ENCODE data around the gene HYAL3.
"Not testable (repeated sequence)": the region's sequence is repeated elsewhere in the genome, so short reads cannot be mapped to it uniquely, and the experiment has no call there.

Gene HYAL3

GRCh38 chr3:50288387-50289007 is 10.7 kb downstream of the HYAL3 start:
- no peak for DNase-seq

DNA sequence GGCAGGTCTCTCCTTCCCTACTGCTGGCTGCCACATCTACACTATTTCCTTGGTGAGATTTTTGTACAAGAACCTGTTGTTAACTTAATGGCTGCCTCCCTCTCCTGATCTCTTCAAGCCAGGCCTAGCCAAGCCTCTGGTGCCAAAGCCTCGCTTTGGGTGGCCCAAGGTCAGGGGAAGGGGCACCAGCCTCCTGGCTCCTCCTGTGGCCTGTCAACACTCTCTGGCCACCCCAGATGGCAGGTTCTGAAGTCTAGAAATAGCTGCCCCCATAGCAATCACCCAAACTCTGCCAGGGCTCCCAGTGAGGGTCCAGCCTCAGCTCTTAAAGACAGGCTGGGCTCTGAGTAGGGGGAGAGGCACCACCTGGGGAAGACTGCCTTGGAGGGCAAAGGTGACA is 11.9 kb downstream of the HYAL3 start:
- DNase-seq: no peak

DNA sequence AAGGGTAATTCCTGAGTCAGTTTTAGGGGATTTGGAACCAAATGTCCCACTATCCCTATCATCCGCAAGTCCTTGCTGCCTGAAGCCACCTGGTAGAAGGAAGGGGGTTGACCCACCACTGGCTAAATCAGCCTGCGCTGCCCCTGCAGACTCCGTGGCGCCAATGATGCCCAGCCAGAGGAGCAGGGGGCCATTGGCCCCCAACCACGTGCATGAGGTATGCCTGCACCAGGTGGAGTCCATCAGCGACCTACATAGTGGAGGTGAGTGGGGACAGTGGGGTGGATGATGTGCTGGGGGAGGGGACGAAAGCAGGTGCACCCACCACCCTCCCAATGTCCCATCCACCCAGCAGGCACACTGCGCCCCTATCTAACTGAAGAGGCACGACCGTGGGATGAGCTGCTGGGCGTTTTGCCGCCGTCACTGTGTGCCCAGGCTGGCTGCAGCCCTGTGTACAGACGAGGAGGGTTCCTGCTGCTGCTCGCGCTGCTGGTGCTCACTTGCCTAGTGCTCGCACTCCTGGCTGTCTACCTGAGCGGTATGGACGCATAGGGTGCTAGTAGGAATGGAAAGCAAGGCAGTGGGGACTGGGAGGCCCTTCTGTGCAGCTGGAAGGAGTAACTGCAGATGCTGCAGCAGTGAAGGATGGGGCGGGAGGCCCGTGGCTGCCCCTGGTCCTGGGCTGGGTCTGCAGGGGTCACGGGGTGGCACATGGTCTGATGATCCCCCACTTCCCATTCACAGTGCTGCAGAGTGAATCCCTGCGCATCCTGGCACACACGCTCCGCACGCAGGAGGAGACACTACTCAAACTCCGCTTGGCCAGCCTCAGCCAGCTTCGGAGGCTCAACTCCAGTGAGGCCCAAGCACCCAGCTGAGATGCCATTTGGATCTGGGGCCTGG is 12.6 kb downstream of the HYAL3 start:
- no peak for DNase-seq

- DNase-seq: not testable (repeated sequence)
These were observed 15.1 kb downstream of the HYAL3 start for GRCh38 chr3:50284121-50284520.

DNA sequence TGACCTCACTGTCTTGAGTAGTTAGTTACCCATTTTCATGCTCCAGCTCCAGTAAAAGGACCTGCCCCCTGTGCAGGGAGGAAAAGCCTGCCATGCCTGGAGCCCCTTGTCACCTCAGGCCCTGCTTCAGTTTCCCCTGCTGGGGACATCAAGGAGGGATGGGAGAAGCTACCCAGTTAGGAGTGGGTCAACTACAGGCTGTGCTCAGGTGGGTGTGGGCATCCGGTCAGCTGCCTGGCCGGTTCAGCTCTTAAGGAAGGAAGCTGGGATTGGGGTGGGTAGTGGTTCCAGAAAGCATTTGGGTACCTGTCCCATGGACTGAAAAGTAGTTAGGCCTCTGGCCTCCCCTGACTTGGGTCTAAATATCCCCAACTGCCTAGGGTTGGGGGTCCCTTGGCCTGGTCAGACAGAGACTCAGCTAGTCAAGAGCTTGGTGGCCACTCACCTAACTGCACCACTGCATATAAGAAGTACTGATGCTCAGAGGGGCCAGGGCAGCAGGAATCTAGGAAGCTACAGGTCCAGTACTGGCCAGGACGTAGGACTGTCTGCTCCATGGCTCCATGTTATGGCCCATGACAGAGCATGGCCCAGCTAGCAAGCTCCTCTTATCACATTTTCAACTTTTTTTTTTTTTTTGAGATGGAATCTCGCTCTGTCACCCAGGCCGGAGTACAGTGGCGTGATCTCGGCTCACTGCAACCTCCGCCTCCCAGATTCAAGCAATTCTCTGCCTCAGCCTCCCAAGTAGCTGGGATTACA is 19.8 kb downstream of the HYAL3 start:
- no peak for DNase-seq

- no peak for DNase-seq
These were observed 20.4 kb downstream of the HYAL3 start, which contains the start of gene LSMEM2 for GRCh38 chr3:50278880-50279224. TSS of gene LSMEM2 (plus strand) at chr3:50279087. CDS start at chr3:50279114, 27 bp downstream.

DNA sequence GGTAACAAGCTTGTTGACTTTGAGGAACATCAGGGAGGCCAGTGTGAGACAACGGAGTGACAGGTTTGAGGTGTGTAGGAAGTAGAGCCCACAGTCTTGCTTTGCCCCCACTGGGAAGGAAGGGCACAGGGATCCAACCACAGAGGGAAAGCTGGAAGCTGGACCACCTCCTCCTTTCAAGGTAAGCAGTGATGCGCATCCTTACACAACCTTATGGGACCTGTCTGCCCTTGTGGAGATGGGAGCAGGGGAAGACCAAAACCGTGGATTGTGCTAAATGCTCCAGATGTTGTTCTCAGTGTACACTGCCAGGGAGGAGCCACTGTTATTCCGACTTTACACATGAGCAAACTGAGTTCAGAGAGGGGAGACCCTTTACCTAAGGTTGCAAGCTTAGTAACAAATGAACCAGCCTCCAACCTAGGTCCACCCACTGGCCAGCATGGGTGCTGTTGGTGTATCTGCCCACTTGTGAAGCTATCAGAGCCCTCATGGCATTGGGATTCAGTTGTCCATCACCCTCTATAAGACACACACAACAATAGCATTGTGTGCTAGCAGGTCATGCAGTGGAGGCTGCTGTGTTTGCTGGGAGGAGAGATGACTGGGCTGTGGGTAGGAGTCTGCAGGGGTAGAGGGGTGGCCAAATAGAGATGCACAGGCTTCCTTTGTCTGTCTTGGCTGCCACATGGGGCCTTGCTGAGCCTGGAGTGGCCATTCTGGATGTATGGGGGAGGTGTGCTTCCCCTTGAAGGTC is 20.9 kb downstream of the HYAL3 start:
- no peak for DNase-seq

GRCh38 chr3:50276762-50277101 is 22.5 kb downstream of the HYAL3 start:
- no peak for DNase-seq

GRCh38 chr3:50275996-50276761 is 23.0 kb downstream of the HYAL3 start:
- peak; percentile 35 to 50 for DNase-seq

- DNase-seq: no peak
These were observed 23.8 kb downstream of the HYAL3 start for GRCh38 chr3:50275141-50275995.

DNA sequence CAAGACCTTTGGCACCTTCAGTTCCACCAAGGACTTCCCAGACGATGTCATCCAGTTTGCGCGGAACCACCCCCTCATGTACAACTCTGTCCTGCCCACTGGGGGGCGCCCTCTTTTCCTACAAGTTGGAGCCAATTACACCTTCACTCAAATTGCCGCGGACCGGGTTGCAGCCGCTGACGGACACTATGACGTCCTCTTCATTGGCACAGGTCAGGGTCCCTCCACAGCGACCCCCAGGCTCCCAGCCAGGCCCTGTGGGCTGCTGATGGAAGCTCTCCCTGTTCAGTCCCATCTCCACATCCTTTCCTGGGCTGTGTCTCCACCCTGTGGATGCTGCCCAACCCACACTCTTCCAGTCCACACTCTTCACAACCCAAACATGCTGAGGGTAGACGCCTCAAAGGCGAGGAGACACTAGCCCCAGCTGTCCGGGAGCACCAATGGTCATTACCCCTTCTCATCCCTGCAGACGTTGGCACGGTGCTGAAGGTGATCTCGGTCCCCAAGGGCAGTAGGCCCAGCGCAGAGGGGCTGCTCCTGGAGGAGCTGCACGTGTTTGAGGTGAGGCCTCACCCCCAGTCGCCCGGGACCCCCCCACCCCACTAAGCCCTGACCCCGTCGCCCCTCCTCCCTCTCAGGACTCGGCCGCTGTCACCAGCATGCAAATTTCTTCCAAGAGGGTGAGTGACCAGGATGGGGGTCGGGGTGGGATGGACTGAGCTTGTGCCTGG is 24.7 kb downstream of the HYAL3 start:
- peak; percentile 81 to 84 for DNase-seq

DNA sequence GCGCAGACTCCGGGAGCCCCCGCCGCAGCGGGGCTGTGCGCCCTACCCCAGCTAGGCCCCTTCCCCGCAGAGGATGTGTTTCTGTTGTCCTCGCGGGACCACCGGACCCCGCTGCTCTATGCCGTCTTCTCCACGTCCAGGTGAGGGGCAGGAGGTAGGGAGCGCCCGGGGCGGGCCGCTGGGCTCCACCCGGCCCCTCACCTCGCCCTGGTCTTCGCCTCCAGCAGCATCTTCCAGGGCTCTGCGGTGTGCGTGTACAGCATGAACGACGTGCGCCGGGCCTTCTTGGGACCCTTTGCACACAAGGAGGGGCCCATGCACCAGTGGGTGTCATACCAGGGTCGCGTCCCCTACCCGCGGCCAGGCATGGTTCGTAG is 25.5 kb downstream of the HYAL3 start:
- DNase-seq: no peak

DNA sequence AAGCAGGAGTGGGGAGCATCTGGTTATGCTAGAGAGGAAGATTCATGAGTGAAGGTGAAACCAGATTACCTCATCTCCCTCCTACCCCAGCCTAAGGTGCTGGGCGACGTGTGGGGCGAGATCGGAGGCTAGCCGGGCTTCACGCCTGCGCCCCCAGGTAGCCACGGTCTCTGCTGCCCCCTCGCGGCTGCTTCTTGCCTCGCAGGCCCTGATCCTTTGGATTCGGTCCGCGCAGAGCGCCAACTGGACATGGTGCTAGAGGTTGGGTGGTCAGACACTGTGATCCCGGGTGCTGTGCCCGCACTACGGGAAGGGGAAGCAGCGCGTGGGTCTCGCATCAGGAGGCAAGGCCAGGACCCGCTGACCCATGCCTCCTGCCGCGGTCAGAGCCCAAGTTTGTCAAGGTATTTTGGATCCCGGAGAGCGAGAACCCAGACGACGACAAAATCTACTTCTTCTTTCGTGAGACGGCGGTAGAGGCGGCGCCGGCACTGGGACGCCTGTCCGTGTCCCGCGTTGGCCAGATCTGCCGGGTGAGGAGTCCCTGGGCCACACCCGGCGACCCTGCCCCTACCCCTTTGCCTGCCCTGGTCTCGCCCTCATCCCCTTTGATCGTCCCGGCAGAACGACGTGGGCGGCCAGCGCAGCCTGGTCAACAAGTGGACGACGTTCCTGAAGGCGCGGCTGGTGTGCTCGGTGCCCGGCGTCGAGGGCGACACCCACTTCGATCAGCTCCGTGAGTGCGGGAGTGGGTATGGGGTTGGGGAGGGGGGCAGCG is 26.1 kb downstream of the HYAL3 start:
- DNase-seq: peak; percentile 94 to 95

DNA sequence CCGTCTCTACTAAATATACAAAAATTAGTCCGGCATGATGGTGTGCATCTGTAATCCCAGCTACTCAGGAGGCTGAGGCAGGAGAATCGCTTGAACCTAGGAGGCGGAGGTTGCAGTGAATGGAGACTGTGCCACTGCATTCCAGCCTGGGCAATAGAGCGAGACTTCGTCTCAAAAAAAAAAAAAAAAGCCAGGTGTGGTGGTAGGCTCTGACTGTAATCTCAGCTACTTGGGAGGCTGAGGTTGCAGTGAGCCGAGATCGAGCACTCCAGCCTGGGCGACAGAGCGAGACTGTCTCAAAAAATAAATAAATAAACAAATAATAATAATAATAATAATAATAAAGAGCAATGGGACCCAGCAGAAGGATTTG is 26.7 kb downstream of the HYAL3 start:
- DNase-seq: not testable (repeated sequence)

DNA sequence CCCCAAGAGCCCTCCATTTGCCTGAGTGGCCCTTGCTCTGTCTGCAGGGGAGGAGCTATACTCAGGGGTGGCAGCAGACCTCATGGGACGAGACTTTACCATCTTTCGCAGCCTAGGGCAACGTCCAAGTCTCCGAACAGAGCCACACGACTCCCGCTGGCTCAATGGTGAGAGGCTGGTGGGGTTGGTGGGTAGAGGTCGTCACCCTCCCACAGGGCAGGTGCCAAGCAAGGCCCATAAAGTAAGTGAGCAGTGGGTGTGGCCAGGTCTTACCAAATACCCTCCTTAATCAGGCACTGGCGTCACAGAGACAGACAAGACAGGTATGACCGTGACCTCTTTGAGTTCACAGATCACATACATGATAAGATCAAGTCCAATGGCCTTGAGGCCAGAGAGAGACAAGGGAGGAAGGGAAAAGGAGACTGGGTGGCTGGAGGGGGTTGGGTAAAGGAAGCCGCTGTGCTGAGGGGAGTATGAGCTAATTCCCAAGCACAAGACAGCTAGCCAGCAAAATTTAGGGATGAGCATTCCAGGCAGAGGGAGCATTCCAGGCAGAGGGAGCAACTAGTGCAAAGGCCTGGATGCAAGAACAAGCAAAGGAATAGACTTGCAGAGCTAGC is 27.8 kb downstream of the HYAL3 start:
- no peak for DNase-seq

GRCh38 chr3:50270422-50271224 is 28.6 kb downstream of the HYAL3 start:
- DNase-seq: no peak

DNA sequence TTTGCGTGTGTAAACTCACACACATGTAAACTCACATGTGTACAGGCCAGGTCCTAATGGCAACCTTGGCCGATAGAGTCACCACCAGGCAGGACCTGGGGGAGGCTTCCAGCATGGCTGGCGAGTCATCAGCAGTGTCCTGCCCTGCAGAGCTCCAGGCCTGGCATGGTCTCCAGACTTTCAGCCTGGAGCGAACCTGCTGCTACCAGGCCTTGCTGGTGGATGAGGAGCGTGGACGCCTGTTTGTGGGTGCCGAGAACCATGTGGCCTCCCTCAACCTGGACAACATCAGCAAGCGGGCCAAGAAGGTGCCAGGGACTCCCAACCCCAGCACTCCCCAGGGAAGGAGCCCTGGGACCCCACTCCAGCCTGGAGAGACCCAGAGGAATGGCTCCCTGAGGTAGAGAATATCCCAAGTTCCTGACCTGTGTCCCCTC is 29.2 kb downstream of the HYAL3 start:
- DNase-seq: no peak

DNA sequence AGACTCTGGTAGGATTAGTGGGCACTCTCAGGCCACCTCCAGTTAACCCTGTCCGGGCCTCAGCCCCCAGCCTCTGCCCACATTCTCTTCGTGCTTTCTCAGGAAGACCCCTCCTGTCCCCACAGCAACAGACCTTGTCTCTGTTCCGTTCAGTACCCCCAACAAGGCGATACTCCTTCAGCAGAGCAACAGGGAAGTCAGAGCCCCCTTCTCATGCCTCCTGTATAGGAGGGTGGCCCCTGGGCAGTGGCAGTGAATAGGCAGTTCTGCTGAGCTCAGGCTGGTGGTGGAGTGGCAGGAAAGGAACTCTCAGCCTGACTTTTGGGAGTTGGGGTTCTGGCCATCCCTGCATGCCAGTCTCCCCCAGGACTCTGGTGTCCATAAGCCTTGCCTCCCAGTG is 29.7 kb downstream of the HYAL3 start:
- no peak for DNase-seq

Measured in stimulated activated CD4-positive, alpha-beta T cell treated with anti-CD3 and anti-CD28 coated beads, Interleukin-2, amount 100 ng/mL, for 24 hours (primary cell).